ENCODE measurements around the gene MYOCOS. TPM values are rescaled to one million over a fixed set of nuclear protein-coding genes. Genes with fewer than 3 reads are reported as not detected.

The MYOCOS gene
- total RNA-seq, 1 donor from 2014 or later = 0.20 TPM

DNA sequence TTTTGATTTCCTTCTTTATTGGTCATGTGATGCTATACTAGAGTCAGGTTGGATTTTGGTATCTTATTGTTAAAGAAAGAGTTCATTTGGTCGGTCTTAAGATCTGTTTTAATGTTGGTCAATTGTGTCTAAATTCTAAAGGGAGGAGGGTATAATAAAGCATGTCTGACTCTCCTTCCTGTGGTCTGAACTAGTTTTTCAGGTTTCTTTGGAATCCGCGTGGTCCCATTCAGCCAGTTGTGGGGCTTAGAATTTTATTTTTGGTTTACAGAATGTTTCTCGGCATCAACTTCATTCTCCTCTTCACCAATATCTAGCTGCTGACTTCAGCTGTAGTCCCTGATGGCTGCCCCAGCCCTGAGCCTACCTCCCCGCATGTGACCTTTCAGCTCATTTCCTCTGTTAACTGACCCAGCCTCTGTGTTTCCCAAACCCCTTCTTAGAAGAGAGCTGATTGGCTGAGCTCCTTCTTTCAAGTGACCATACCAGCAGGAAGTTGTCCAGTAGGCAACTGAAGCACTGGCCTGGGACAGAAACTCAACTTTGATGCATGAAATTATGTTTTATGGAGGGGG, 39.1 kb downstream of the MYOCOS start:
- no peak for DNase-seq (ENCODE audit: low read depth, low spot score)

GRCh38 chr1:171663036-171663853, 41.2 kb downstream of the MYOCOS start:
- DNase-seq (ENCODE audit: low read depth, low spot score) = no peak

GRCh38 chr1:171663854-171664575, 42.0 kb downstream of the MYOCOS start:
- DNase-seq (ENCODE audit: low read depth, low spot score) = no peak

DNA sequence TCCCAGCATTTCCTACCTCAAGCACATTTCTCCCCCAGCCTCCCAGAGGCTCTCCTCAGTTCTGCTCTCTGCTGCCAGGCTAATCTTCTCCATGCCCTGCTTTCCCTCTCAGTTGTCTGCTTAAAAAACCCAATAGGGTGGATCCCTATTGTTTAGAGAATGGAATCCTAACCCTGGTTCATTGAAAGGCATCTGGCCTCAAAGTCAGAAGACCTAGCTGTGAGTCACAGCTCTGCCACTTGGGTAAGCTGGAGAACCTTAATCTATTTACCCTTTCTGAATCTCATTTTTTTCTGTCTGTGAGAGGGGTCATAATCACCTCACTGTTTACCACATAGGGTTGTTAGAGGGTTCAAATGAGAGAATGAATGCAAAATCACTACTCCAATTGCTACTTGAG, 42.9 kb downstream of the MYOCOS start:
- no peak for DNase-seq (ENCODE audit: low read depth, low spot score)

- DNase-seq (ENCODE audit: low read depth, low spot score) = no peak
Measured at GRCh38 chr1:171666114-171666769, 44.2 kb downstream of the MYOCOS start.

- no peak for DNase-seq (ENCODE audit: low read depth, low spot score)
Measured at GRCh38 chr1:171668372-171668771, 46.3 kb downstream of the MYOCOS start.

DNA sequence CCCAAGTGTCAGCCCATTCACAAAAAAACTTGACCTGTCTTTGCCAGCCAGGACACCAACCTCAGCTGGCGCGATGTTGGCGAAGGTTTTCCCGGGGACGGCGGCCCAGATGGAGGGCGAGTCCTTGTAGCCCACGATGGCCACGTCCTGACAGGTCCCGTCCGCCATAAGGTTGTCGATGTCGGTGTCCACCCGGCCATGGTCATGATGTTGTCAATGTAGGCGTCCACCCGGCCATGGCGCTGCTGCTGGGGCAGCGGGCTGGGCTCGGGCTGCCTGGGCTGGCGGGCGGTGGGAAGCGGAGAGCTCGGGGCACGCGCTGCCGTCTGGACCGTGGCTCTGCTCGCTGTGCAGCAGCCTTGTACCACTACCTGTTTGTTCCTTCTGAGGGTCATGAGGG, 48.7 kb downstream of the MYOCOS start:
- no peak for DNase-seq (ENCODE audit: low read depth, low spot score)

- DNase-seq (ENCODE audit: low read depth, low spot score) = no peak
Measured at GRCh38 chr1:171674431-171675405, 52.7 kb downstream of the MYOCOS start.

Other genes starting within 250 kb of the MYOCOS start
- gene PRRC2C, start 136.7 kb upstream of the MYOCOS start, total RNA-seq = 58.1 and 72.6 TPM in 2 replicates
- gene MYOC, start 30.4 kb downstream of the MYOCOS start, total RNA-seq = not detected in 2 replicates
- gene VAMP4, start 119.8 kb downstream of the MYOCOS start, total RNA-seq = 4.3 and 5.2 TPM in 2 replicates
- gene METTL13, start 159.4 kb downstream of the MYOCOS start, total RNA-seq = 28.6 and 45.7 TPM in 2 replicates
- gene DNM3, start 219.3 kb downstream of the MYOCOS start, total RNA-seq = 0.59 and 2.4 TPM in 2 replicates

All from pulmonary artery endothelial cell (primary cell).